Measurements from ENCODE around the gene NUFIP2.

GRCh38 chr17:29291163-29291752 lies 2.7 kb downstream of the NUFIP2 start:
- TF ChIP-seq CTCF (IDR thresholded peaks at IDR 0.05) (peak; percentile 64 to 78 (median 68)), POLR2A (IDR thresholded peaks at IDR 0.05) (no peak)

Measured in uterus (tissue), 2 donors.